H1 (cell line): Measurements from ENCODE around the gene SMURF2. TPM values are rescaled to one million over a fixed set of nuclear protein-coding genes. Genes with fewer than 3 reads are reported as not detected.

Source experiments
- CTCF ChIA-PET: fragments of 300-600 bp; sonication (Branson Sonifier 250); formaldehyde crosslinking; loops from one replicate; lab custom pipeline; 2021; ENCODE audit not compliant: partially characterized antibody; lab: Charles Lee
- POLR2A ChIA-PET: fragments of 300-600 bp; sonication (Branson Sonifier 250); formaldehyde crosslinking; loops from one replicate; lab custom pipeline; 2021; ENCODE audit warnings: inconsistent platforms; ENCODE audit not compliant: partially characterized antibody; lab: Charles Lee
- DNase-seq, 2 experiments: peaks; one replicate each; pipeline versions ENCODE4 v3.0.0 to v3.0.0-alpha.2; 2010 to 2022; ENCODE audit warnings: low spot score in 2 of 2, low read depth in 1 of 2, mixed read lengths in 1 of 2
- FAIRE-seq: peaks from 2 replicates; lab custom pipeline; 2011; peaks lifted over from hg19 to GRCh38; lab: Jason Lieb, UNC
- H2AFZ ChIP-seq: 2 replicates; pipeline ENCODE4 v1.8.1; 2012; ENCODE audit warnings: low read length, inconsistent platforms
- H2AK5ac ChIP-seq: 2 replicates; pipeline ENCODE4 v1.6.1; 2013; ENCODE audit warnings: low read depth, low read length
- H2BK120ac ChIP-seq: replicated peaks from 2 replicates; pipeline ENCODE3; 2013; ENCODE audit warnings: low read depth, low read length, inconsistent platforms
- H2BK12ac ChIP-seq: 2 replicates; pipeline ENCODE4 v1.6.1; 2013; ENCODE audit warnings: low read depth, low read length
- H2BK15ac ChIP-seq: 2 replicates; pipeline ENCODE4 v1.6.1; 2013; ENCODE audit warnings: low read length
- H2BK20ac ChIP-seq: 2 replicates; pipeline ENCODE4 v1.6.1; 2013; ENCODE audit warnings: low read length
- H2BK5ac ChIP-seq: 2 replicates; pipeline ENCODE4 v1.6.1; 2013; ENCODE audit warnings: low read depth, low read length
- H3K14ac ChIP-seq: 2 replicates; pipeline ENCODE4 v1.6.1; 2013; ENCODE audit warnings: inconsistent platforms; ENCODE audit not compliant: insufficient read length
- H3K18ac ChIP-seq: 2 replicates; pipeline ENCODE4 v1.6.1; 2013; ENCODE audit warnings: low read length; ENCODE audit errors: extremely low read depth
- H3K23ac ChIP-seq: 2 replicates; pipeline ENCODE4 v1.6.1; 2013; ENCODE audit warnings: inconsistent platforms; ENCODE audit not compliant: insufficient read length
- H3K23me2 ChIP-seq: 2 replicates; pipeline ENCODE4 v1.6.1; 2013; ENCODE audit warnings: low read depth, low read length
- H3K27ac ChIP-seq: 2 replicates; pipeline ENCODE4 v1.6.1; 2011; ENCODE audit warnings: low read depth, low read length, inconsistent platforms
- H3K27me3 ChIP-seq, 4 experiments: replicated peaks in 1 of 4; 1 replicate in 1 of 4; 2 replicates in 3 of 4; pipeline versions ENCODE4 v1.6.1 to v1.8.1; 2011 to 2013; ENCODE audit warnings: low read length in 3 of 4, mild to moderate bottlenecking in 3 of 4, inconsistent platforms in 2 of 4, mixed read lengths in 2 of 4, moderate library complexity in 1 of 4; ENCODE audit not compliant: control insufficient read depth in 3 of 4, insufficient read depth in 3 of 4; ENCODE audit errors: extremely low read depth in 1 of 4
- H3K36me3 ChIP-seq, 4 experiments: 2 replicates each; pipeline versions ENCODE4 v1.6.1 to v1.8.1; 2011 to 2013; ENCODE audit warnings: mild to moderate bottlenecking in 4 of 4, low read length in 3 of 4, moderate library complexity in 2 of 4, control low read depth in 1 of 4, inconsistent platforms in 1 of 4; ENCODE audit not compliant: insufficient read depth in 4 of 4, control insufficient read depth in 2 of 4
- H3K4ac ChIP-seq: replicated peaks from 2 replicates; pipeline ENCODE3; 2013; ENCODE audit warnings: low read length, low read depth, mixed read lengths, inconsistent platforms; ENCODE audit not compliant: insufficient read length
- H3K4me1 ChIP-seq, 4 experiments: replicated peaks in 1 of 4; 1 replicate in 1 of 4; 2 replicates in 3 of 4; pipeline versions ENCODE4 v1.6.1 to v1.8.1; 2011 to 2013; ENCODE audit warnings: low read length in 3 of 4, inconsistent platforms in 2 of 4, mixed read lengths in 1 of 4; ENCODE audit not compliant: insufficient read depth in 4 of 4, control insufficient read depth in 3 of 4
- H3K4me2 ChIP-seq, 2 experiments: 2 replicates each; pipeline versions ENCODE4 v1.6.1 to v1.8.1; 2011 to 2013; ENCODE audit warnings: low read depth in 2 of 2, low read length in 2 of 2, control low read depth in 1 of 2, inconsistent platforms in 1 of 2, mild to moderate bottlenecking in 1 of 2; ENCODE audit not compliant: insufficient read depth in 1 of 2
- H3K4me3 ChIP-seq, 4 experiments: fragments of 200-600, 300-600 bp in 1 of 4; sonication (generic), shearing (Covaris generic), sonication (Bioruptor Twin) in 1 of 4; 2 replicates each; pipeline versions ENCODE4 v1.5.1 to v1.8.1; 2011 to 2016; ENCODE audit warnings: low read length in 4 of 4, low read depth in 3 of 4, control low read depth in 2 of 4, inconsistent platforms in 2 of 4, mild to moderate bottlenecking in 2 of 4, mixed read lengths in 1 of 4, moderate library complexity in 1 of 4; ENCODE audit not compliant: insufficient read depth in 2 of 4; ENCODE audit errors: extremely low read depth in 1 of 4
- H3K56ac ChIP-seq: replicated peaks from 2 replicates; pipeline ENCODE3; 2013; ENCODE audit warnings: low read depth, mild to moderate bottlenecking, mixed read lengths, low read length, inconsistent platforms; ENCODE audit not compliant: insufficient read length
- H3K79me1 ChIP-seq: 2 replicates; pipeline ENCODE4 v1.6.1; 2013; ENCODE audit warnings: low read depth, low read length, control low read depth
- H3K79me2 ChIP-seq, 2 experiments: 2 replicates each; pipeline versions ENCODE4 v1.6.1 to v1.8.1; 2012 to 2013; ENCODE audit warnings: low read length in 2 of 2, mild to moderate bottlenecking in 2 of 2, inconsistent platforms in 1 of 2; ENCODE audit not compliant: insufficient read depth in 2 of 2, control insufficient read depth in 1 of 2
- H3K9ac ChIP-seq, 4 experiments: replicated peaks in 1 of 4; 1 replicate in 1 of 4; 2 replicates in 3 of 4; pipeline versions ENCODE4 v1.6.1 to v1.8.1; 2011 to 2013; ENCODE audit warnings: low read depth in 3 of 4, low read length in 3 of 4, control low read depth in 2 of 4, mild to moderate bottlenecking in 2 of 4, moderate library complexity in 2 of 4, inconsistent platforms in 1 of 4; ENCODE audit errors: extremely low read depth in 1 of 4
- H3K9me3 ChIP-seq, 2 experiments: 2 replicates each; pipeline versions ENCODE4 v1.6.1 to v1.8.1; 2012 to 2013; ENCODE audit warnings: mild to moderate bottlenecking in 2 of 2, moderate library complexity in 2 of 2, control low read depth in 1 of 2, inconsistent platforms in 1 of 2, low read depth in 1 of 2, low read length in 1 of 2, mixed read lengths in 1 of 2; ENCODE audit not compliant: insufficient read depth in 2 of 2
- H4K20me1 ChIP-seq, 2 experiments: replicated peaks in 1 of 2; 2 replicates each; pipeline versions ENCODE3 to v1.8.1; 2011 to 2013; ENCODE audit warnings: inconsistent platforms in 2 of 2, low read length in 2 of 2, mild to moderate bottlenecking in 1 of 2; ENCODE audit not compliant: insufficient read depth in 2 of 2, control insufficient read depth in 1 of 2
- H4K5ac ChIP-seq: 2 replicates; pipeline ENCODE4 v1.6.1; 2013; ENCODE audit warnings: low read length, low read depth, mixed read lengths, inconsistent platforms; ENCODE audit not compliant: insufficient read length
- H4K8ac ChIP-seq: 2 replicates; pipeline ENCODE4 v1.8.0; 2013; ENCODE audit warnings: mild to moderate bottlenecking, moderate library complexity, low read length, inconsistent platforms; ENCODE audit not compliant: insufficient read depth; ENCODE audit errors: extremely low read depth
- H4K91ac ChIP-seq: replicated peaks from 2 replicates; pipeline ENCODE3; 2013; ENCODE audit warnings: low read length, mixed read lengths, inconsistent platforms; ENCODE audit not compliant: insufficient read length
- MAFK ChIP-seq: IDR thresholded peaks from 2 replicates; pipeline ENCODE4 v1.6.1; 2012; ENCODE audit warnings: low read depth, mild to moderate bottlenecking, improper control_type of control experiment, low read length
- NANOG ChIP-seq: IDR thresholded peaks from 2 replicates; pipeline ENCODE4 v1.6.1; 2011; ENCODE audit warnings: low read length, low read depth, mild to moderate bottlenecking, inconsistent platforms; ENCODE audit not compliant: insufficient read depth, poor library complexity, severe bottlenecking
- SP1 ChIP-seq: IDR thresholded peaks from 2 replicates; pipeline ENCODE4 v1.6.1; 2011; ENCODE audit warnings: low read depth, low read length
- WGBS, 2 experiments: shearing (Covaris generic) in 1 of 2; methylation state at CpG; one replicate each; pipeline versions ENCODE4 v1.1.6 to v1.1.7; 2013 to 2015; ENCODE audit warnings: low lambda C conversion rate in 2 of 2, mixed read lengths in 2 of 2, inconsistent platforms in 1 of 2, low coverage in 1 of 2, missing lambda C conversion rate in 1 of 2; ENCODE audit not compliant: insufficient replicate concordance in 2 of 2, insufficient coverage in 1 of 2, insufficient read length in 1 of 2; ENCODE audit errors: extremely low coverage in 1 of 2, missing lambda C conversion rate in 1 of 2; 5-methylcytosine and 5-hydroxymethylcytosine counted together
- polyA plus RNA-seq, 7 experiments: library from polyadenylated mRNA; depleted of rRNA in 3 of 7; stranded (reverse) in 5 of 7; unstranded in 2 of 7; fragments of >200 nt in 5 of 7; fragments of 200-250 nt in 2 of 7; gene quantifications; 1 replicate in 5 of 7; 2 replicates in 1 of 7; 4 replicates in 1 of 7; pipeline versions ENCODE4 v1.2.1 to v1.2.3, GENCODE V29; 2011 to 2013; ENCODE audit warnings: missing spikeins in 2 of 7, mixed read lengths in 2 of 7
- total RNA-seq: library from RNA; stranded (reverse); fragmentation: NEBNext Ultra II Directional; extraction: Animal tissue kit (Norgen Biotek cat#: 25700); gene quantifications from 2 replicates; pipeline ENCODE4 v1.2.1, GENCODE V29; 2021

The SMURF2 gene
- total and polyA plus RNA-seq, 2 of the 8 experiments (the other 6 are each of a cell fraction or from before 2014, with no cell fraction given): 7.2 to 29.2 TPM

- H2AK5ac ChIP-seq: no peak overlapping the region
- FAIRE-seq (no peak), DNase-seq (no peak)
- H4K20me1 ChIP-seq: no peaks in the 10 kb centered on the region
- no peaks in the 10 kb centered on the region for H3K9me3 ChIP-seq
- CTCF ChIA-PET: no interaction called here
- 84% methylated on average over 3 of the region's 3 CpGs; no CpG with 5 or more reads in 1 of the 2 experiments for WGBS, 2 experiments
- H3K56ac ChIP-seq: no peak overlapping the region
- H2BK12ac ChIP-seq: no peak overlapping the region
- peaks cover 0 to 19% (median 6%) of the 10 kb centered on the region in 4 experiments; a peak in 5 of 8 replicates for H3K36me3 ChIP-seq
- H3K23ac ChIP-seq: no peak overlapping the region
- H3K18ac ChIP-seq: no peak overlapping the region
- no peak overlapping the region for H2BK20ac ChIP-seq
- H2AFZ ChIP-seq: no peak overlapping the region
- no peak overlapping the region for H3K4me3 ChIP-seq
- no peaks in the 10 kb centered on the region for H3K79me1 ChIP-seq
- no peak overlapping the region for H4K8ac ChIP-seq
- no peak overlapping the region for H3K4ac ChIP-seq
- H3K27ac ChIP-seq: no peak overlapping the region
- H3K79me2 ChIP-seq: no peaks in the 10 kb centered on the region
- H3K27me3 ChIP-seq: no peaks in the 10 kb centered on the region
- H2BK120ac ChIP-seq: no peak overlapping the region
- H3K23me2 ChIP-seq: no peaks in the 10 kb centered on the region
- POLR2A ChIA-PET: interaction anchor here (3.4 kb wide), 1 partner anchor 67 kb away, joined by 14 read pairs; the partner anchor contains the start of genes CEP95 and DDX5
- H3K14ac ChIP-seq: no peak overlapping the region
- H3K9ac ChIP-seq: no peak overlapping the region
- H3K4me2 ChIP-seq: no peak overlapping the region
- no peaks in the 10 kb centered on the region for H3K4me1 ChIP-seq
- no peak overlapping the region for H2BK5ac ChIP-seq
- H4K91ac ChIP-seq: no peak overlapping the region
- H2BK15ac ChIP-seq: no peak overlapping the region
- H4K5ac ChIP-seq: no peak overlapping the region
- TF ChIP-seq MAFK: no peak
- no peak for TF ChIP-seq NANOG
- no peak for TF ChIP-seq SP1
Observed at GRCh38 chr17:64572682-64573154, 89.4 kb downstream of the SMURF2 start.
